ENCODE data around the gene FOXJ3. TPM values are rescaled to one million over a fixed set of nuclear protein-coding genes. Genes with fewer than 3 reads are reported as not detected.

FOXJ3 gene
- total and polyA plus RNA-seq, 2 of the 8 experiments (the other 6 are each of a cell fraction or from before 2014, with no cell fraction given), result 48.6 to 51.9 TPM

GRCh38 chr1:42154685-42155084 is 180.3 kb downstream of the FOXJ3 start:
- DNase-seq (ENCODE audit: low read depth in 1 of 2, low spot score in 2 of 2) (no peak), FAIRE-seq (no peak)
- Histone ChIP-seq H3K4me1 (replicated peaks in 1 of 4; ENCODE audit: control insufficient read depth in 3 of 4, insufficient read depth in 4 of 4, low read length in 3 of 4) (no peaks in the 10 kb centered on the region), H3K79me1 (ENCODE audit: low read depth, low read length) (no peaks in the 10 kb centered on the region), H2BK20ac (ENCODE audit: low read length) (no peak overlapping the region), H3K14ac (ENCODE audit: insufficient read length) (no peak overlapping the region), H3K27me3 (replicated peaks in 1 of 4; ENCODE audit: control insufficient read depth in 3 of 4, extremely low read depth in 1 of 4, insufficient read depth in 3 of 4, low read length in 3 of 4) (no peaks in the 10 kb centered on the region), H4K5ac (ENCODE audit: insufficient read length, low read depth, low read length) (no peak overlapping the region), H3K23me2 (ENCODE audit: low read depth, low read length) (no peaks in the 10 kb centered on the region; the same call in 1 of the 2 replicates), H2BK120ac (replicated peaks; ENCODE audit: low read depth, low read length) (no peak overlapping the region), H2BK12ac (ENCODE audit: low read depth, low read length) (no peak overlapping the region), H3K9me3 (ENCODE audit: insufficient read depth in 2 of 2, low read depth in 1 of 2, low read length in 1 of 2) (no peaks in the 10 kb centered on the region), H2AK5ac (ENCODE audit: low read depth, low read length) (no peak overlapping the region), H2BK15ac (ENCODE audit: low read length) (no peak overlapping the region), H3K4me2 (ENCODE audit: insufficient read depth in 1 of 2, low read depth in 2 of 2, low read length in 2 of 2) (no peak overlapping the region), H3K23ac (ENCODE audit: insufficient read length) (no peak overlapping the region), H4K8ac (ENCODE audit: extremely low read depth, insufficient read depth, low read length) (no peak overlapping the region), H3K27ac (ENCODE audit: low read depth, low read length) (no peak overlapping the region), H3K4ac (replicated peaks; ENCODE audit: insufficient read length, low read depth, low read length) (no peak overlapping the region), H4K91ac (replicated peaks; ENCODE audit: insufficient read length, low read length) (no peak overlapping the region), H2BK5ac (ENCODE audit: low read depth, low read length) (no peak overlapping the region), H3K18ac (ENCODE audit: extremely low read depth, low read length) (no peak overlapping the region), H4K20me1 (replicated peaks in 1 of 2; ENCODE audit: control insufficient read depth in 1 of 2, insufficient read depth in 2 of 2, low read length in 2 of 2) (no peaks in the 10 kb centered on the region), H3K9ac (replicated peaks in 1 of 4; ENCODE audit: extremely low read depth in 1 of 4, low read depth in 3 of 4, low read length in 3 of 4) (no peak overlapping the region), H3K36me3 (ENCODE audit: control insufficient read depth in 2 of 4, insufficient read depth in 4 of 4, low read length in 3 of 4) (no peaks in the 10 kb centered on the region), H3K4me3 (ENCODE audit: extremely low read depth in 1 of 4, insufficient read depth in 2 of 4, low read depth in 3 of 4, low read length in 4 of 4) (no peak overlapping the region), H2AFZ (ENCODE audit: low read length) (no peak overlapping the region), H3K79me2 (ENCODE audit: control insufficient read depth in 1 of 2, insufficient read depth in 2 of 2, low read length in 2 of 2) (no peaks in the 10 kb centered on the region), H3K56ac (replicated peaks; ENCODE audit: insufficient read length, low read depth, low read length) (no peak overlapping the region)
- ChIA-PET CTCF (ENCODE audit: partially characterized antibody) (interaction anchor here (0.6 to 6.7 kb wide), 4 partner anchors 8 to 19 kb away, joined by 3 to 50 read pairs (median 10); no protein-coding TSS in a partner anchor), POLR2A (ENCODE audit: partially characterized antibody) (no interaction called here)
- TF ChIP-seq ZNF274 (IDR thresholded peaks at IDR 0.05; ENCODE audit: borderline replicate concordance, extremely low read depth, low read length) (no peak), TEAD4 (IDR thresholded peaks at IDR 0.05; ENCODE audit: low read depth, low read length) (no peak), ASH2L (IDR thresholded peaks at IDR 0.05; ENCODE audit: low read length) (no peak), GTF2F1 (IDR thresholded peaks at IDR 0.05; ENCODE audit: borderline replicate concordance, low read depth, low read length) (no peak), CHD1 (IDR thresholded peaks at IDR 0.05; ENCODE audit: low read depth, low read length) (no peak), TBP (IDR thresholded peaks at IDR 0.05; ENCODE audit: low read depth, low read length) (no peak), RFX5 (IDR thresholded peaks at IDR 0.05; ENCODE audit: borderline replicate concordance, low read depth, low read length) (no peak)
- 93% methylated on average over 13 of the region's 13 CpGs; no CpG with 5 or more reads in 1 of the 2 experiments for WGBS, 2 experiments (ENCODE audit: extremely low coverage in 1 of 2, insufficient coverage in 1 of 2, insufficient read length in 1 of 2, insufficient replicate concordance in 2 of 2, low coverage in 1 of 2, low lambda C conversion rate in 2 of 2, missing lambda C conversion rate in 1 of 2)

Measured in H1 (cell line).